AG09309 (cell line): ENCODE measurements around the gene PCSK5.

Experiments used
- DNase-seq: peaks from one replicate; pipeline ENCODE4 v3.0.0-alpha.2; 2010; ENCODE audit warnings: low read depth
- H3K4me3 ChIP-seq: 2 replicates; pipeline ENCODE4 v1.5.1; 2011; ENCODE audit warnings: mild to moderate bottlenecking, low read depth, low read length, moderate library complexity; ENCODE audit not compliant: control insufficient read depth
- TF ChIP-seq, protein P1 (sequence below): IDR thresholded peaks from 2 replicates; pipeline ENCODE4 v1.5.1; 2011; ENCODE audit warnings: mild to moderate bottlenecking, low read depth, low read length, inconsistent platforms; ENCODE audit not compliant: insufficient read depth, control insufficient read depth; ENCODE audit errors: missing control alignments

The PCSK5 gene

DNA sequence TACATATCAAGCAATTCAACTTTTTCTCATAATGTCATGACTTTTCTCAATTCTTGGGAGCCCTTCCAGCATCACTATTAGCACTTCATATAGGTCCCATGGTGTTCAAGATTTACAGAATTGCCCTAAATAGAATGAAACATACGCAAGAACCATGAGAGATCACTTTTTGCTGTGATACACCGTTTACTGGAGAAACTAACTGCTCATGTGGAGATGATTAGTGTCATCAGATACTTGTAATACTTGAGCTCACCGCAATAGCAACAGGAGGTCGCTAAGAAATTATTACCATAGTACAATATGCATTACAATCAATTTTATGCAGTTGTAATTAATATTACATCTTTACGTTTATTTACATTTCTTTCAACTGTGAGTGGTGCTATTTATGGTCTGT lies 4.8 kb upstream of the PCSK5 start:
- H3K4me3 ChIP-seq, result no peak overlapping the region
- TF ChIP-seq, protein P1, sequence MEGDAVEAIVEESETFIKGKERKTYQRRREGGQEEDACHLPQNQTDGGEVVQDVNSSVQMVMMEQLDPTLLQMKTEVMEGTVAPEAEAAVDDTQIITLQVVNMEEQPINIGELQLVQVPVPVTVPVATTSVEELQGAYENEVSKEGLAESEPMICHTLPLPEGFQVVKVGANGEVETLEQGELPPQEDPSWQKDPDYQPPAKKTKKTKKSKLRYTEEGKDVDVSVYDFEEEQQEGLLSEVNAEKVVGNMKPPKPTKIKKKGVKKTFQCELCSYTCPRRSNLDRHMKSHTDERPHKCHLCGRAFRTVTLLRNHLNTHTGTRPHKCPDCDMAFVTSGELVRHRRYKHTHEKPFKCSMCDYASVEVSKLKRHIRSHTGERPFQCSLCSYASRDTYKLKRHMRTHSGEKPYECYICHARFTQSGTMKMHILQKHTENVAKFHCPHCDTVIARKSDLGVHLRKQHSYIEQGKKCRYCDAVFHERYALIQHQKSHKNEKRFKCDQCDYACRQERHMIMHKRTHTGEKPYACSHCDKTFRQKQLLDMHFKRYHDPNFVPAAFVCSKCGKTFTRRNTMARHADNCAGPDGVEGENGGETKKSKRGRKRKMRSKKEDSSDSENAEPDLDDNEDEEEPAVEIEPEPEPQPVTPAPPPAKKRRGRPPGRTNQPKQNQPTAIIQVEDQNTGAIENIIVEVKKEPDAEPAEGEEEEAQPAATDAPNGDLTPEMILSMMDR, result no peak
- no peak for DNase-seq

DNA sequence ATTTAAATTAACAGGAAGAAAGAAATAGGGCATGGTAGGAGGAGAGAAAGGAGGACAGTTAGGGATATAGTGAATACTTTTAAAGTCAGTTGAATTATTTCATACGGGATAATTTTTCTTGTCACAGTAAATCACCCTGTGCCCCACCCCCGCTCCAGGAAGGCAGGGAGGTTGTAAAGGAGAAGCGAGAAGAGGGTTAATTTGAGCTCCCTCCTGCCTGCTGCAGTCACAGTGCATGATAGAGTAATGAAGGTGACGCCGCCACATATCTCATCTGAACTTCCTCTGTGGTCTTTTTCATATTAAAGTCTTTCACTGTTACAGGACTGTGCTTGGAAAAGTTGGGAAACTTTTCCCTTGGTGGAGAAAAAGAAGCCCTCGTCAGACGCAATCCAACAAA lies 896 bp upstream of the PCSK5 start:
- TF ChIP-seq, protein P1, result no peak

DNA sequence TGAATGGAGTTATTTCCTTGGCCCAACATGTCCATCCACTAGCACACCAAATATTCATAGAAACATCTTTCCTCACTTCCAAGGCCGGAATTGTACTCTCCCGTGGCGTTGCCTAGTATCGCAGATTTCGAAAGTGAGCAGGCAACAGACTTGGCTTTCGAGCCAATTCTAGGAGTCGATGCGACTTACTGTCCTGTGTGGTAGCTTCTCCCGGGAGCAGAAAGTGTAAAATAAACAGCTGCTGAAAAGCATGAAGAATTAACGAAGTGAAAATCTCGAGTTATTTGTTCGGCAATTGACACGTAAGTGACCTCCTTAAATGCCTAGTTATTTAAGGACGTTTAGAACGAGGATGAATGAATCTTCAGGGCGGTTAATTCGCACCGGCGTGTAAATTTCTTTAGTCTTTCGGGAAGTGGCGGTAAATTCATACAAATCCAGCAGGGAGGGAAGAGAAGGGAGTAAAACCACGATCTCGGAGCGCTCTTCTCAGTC lies 449 bp upstream of the PCSK5 start:
- TF ChIP-seq, protein P1, result no peak

More for the DNA sequence above, 896 bp upstream of the PCSK5 start:
- DNase-seq, result no peak
- H3K4me3 ChIP-seq, result peak overlapping the region; percentile 65

DNA sequence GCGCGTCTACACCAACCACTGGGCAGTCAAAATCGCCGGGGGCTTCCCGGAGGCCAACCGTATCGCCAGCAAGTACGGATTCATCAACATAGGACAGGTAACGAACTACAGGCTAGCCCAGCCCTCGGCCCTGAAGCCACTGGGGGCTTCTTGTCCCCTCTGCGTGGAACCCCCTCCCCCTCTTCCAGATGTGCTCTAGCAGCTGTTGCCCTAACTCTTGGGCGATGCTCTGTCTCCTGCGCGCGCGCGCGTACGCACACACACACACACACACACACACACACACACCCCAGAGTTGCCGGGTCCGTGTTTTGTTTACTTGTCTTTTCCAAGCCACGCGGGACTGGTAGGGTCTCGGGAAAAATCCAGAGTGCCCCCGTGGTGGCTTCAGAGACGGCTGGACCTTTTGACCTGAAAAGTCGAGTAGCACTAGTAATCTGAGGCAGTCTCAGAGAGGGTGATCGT lies 836 bp downstream of the PCSK5 start:
- DNase-seq, result no peak
- H3K4me3 ChIP-seq, result peak overlapping the region; percentile 65
- TF ChIP-seq, protein P1, result no peak

More for the DNA sequence above, 449 bp upstream of the PCSK5 start:
- peak overlapping the region; percentile 65 for H3K4me3 ChIP-seq
- DNase-seq, result no peak

DNA sequence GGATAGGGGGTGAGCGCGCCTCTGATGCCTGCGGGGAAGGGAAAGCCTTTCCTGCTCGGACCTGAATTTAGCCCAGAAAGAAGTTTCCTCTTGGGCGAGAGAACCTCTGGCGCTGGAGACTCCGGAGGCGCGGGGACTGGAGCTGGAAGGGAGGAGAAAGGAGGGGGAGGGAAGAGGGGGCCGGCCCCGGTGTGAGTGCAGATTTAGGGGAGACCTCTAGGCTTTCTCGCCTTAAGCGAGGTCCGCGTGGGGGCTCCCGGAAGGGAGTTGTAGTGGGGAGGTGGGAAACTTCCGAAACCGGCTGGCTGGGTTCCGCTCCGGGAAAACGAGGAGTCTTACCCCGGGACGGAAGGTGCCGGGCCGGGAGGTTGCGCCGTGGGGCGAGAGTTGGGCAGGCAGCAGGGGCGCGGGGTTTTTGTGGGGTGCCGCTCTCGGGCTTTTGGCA lies 1.3 kb downstream of the PCSK5 start:
- TF ChIP-seq, protein P1, result no peak
- H3K4me3 ChIP-seq, result peak overlapping the region; percentile 65

DNA sequence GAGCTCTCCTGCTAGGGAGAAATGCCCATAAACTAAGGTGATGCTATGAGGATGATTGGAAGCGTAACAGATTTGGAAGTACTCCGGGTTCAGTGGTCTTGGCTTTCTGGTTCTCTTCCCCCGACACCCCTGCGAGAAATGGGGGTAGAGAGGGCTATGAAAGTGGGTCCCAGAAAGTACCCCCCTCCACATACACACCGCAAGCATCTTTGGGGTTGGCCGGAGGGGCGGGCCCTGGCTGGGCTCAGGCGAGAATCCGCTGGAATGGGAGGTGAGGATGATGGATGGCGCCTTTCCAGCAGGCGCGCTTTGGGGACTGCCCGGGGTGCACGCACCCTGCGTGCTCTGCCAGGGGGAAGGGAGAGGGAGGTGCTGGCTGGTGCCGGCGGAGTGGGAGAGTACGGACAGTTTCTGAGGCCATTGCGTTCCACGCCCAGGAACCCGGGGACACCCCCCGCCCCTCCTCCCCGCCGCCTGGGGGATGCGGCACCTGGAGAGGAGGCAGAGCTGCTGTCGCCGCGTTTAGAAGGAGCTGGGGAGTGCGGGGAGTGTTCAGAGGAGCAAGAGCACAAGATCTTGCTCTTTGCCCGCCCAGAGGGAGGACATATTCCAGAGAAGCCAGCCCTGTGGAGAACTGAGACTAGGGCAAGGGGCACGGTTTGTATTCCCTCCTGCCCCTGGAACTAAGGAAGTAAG lies 1.9 kb downstream of the PCSK5 start:
- TF ChIP-seq, protein P1, result no peak
- no peak for DNase-seq
- peak overlapping the region; percentile 65 for H3K4me3 ChIP-seq

More for the DNA sequence above, 1.3 kb downstream of the PCSK5 start:
- no peak for DNase-seq

DNA sequence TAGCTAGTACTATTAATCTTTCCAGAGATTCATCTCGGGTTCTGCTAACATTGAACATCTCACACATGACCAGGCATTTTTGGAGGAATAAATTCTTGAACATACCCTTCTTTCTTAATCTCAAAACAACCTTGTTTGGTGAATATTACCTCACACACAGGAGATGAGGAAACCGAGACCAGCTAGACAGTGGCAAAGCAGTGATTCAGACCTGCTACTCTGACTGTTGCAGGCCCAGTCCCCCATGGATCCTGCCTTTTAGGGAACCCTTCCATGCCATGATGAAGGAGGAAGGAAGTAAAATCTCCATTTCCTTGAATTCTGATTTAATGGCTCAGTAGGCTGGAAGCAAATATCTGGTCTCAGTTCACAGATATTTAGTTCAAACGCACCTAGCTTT lies 2.6 kb downstream of the PCSK5 start:
- H3K4me3 ChIP-seq, result no peak overlapping the region
- TF ChIP-seq, protein P1, result no peak
- no peak for DNase-seq
